ENCODE results near the gene SYCP2. TPM values are rescaled to one million over a fixed set of nuclear protein-coding genes. Genes with fewer than 3 reads are reported as not detected.

SYCP2 gene
- total RNA-seq, 4 donors from 2014 or later = 1.8 to 5.0 (median 4.4) TPM

DNA sequence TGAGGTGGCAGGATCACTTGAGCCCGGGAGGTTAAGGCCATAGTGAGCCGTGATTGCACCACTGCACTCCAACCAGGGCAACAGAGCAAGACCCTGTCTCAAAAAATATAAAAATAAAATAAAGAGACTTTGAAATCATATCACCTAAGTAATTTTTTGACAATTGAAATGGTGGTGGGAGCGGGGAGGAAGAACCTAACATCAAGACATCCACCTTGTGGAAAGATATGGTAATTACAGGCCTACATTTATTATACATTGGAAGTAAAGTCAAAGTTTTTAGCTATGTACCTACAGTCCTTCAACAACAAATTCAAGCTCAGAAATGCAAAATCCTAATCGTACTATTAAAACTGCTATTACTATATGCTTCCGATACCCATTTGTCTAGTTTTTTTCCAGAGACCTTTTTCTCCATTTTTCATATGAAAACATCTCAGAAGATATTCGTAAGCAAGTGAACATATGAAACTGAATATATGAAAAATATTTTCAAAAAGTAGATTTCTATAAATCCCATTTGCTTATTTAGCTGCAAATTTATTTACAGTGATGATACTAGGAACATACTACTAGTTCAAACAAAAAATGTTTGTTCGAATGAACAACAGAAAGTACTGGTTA, 83.3 kb downstream of the SYCP2 start:
- Histone ChIP-seq H3K4me1 (no peaks in the 10 kb centered on the region), H3K4me3 (no peak overlapping the region), H3K27me3 (no peaks in the 10 kb centered on the region), H3K9me3 (no peaks in the 10 kb centered on the region), H3K27ac (no peak overlapping the region), H3K36me3 (no peaks in the 10 kb centered on the region)
- no peak for DNase-seq (ENCODE audit: low spot score in 2 of 2)
- 71% methylated on average over 7 of the region's 7 CpGs for WGBS
- no peak for TF ChIP-seq EP300 (IDR thresholded peaks at IDR 0.05)
- TF ChIP-seq, protein P1, sequence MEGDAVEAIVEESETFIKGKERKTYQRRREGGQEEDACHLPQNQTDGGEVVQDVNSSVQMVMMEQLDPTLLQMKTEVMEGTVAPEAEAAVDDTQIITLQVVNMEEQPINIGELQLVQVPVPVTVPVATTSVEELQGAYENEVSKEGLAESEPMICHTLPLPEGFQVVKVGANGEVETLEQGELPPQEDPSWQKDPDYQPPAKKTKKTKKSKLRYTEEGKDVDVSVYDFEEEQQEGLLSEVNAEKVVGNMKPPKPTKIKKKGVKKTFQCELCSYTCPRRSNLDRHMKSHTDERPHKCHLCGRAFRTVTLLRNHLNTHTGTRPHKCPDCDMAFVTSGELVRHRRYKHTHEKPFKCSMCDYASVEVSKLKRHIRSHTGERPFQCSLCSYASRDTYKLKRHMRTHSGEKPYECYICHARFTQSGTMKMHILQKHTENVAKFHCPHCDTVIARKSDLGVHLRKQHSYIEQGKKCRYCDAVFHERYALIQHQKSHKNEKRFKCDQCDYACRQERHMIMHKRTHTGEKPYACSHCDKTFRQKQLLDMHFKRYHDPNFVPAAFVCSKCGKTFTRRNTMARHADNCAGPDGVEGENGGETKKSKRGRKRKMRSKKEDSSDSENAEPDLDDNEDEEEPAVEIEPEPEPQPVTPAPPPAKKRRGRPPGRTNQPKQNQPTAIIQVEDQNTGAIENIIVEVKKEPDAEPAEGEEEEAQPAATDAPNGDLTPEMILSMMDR (IDR thresholded peaks at IDR 0.05) = peak; percentile 59 to 63

DNA sequence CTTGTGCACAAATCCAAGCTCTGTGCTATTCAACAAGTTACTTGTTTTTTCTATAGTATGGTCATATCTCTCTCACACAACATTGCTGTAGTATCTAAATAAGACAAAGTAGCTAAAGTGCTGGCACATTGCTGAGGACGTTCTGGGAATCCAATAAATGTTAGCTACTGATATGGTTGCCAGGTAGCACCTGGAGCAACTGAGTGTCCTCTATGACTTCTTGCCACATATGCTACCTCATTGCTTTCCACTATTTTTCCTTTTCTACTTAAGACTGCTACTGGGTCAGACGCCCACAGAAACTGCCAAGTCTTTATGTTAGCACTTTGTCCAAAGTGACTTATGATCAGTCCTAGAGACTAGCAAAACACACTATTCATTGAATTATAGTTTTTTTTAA, 85.3 kb downstream of the SYCP2 start:
- 69% methylated on average over 2 of the region's 2 CpGs for WGBS
- Histone ChIP-seq H3K36me3 (no peaks in the 10 kb centered on the region), H3K9me3 (no peaks in the 10 kb centered on the region), H3K4me3 (no peak overlapping the region), H3K27ac (no peak overlapping the region), H3K4me1 (no peaks in the 10 kb centered on the region), H3K27me3 (no peaks in the 10 kb centered on the region)
- no peak for TF ChIP-seq EP300 (IDR thresholded peaks at IDR 0.05)
- no peak for TF ChIP-seq POLR2AphosphoS5 (IDR thresholded peaks at IDR 0.05)
- TF ChIP-seq, protein P1 (IDR thresholded peaks at IDR 0.05) = no peak
- TF ChIP-seq POLR2A (IDR thresholded peaks at IDR 0.05) = no peak
- DNase-seq (ENCODE audit: low spot score in 2 of 2) = no peak

DNA sequence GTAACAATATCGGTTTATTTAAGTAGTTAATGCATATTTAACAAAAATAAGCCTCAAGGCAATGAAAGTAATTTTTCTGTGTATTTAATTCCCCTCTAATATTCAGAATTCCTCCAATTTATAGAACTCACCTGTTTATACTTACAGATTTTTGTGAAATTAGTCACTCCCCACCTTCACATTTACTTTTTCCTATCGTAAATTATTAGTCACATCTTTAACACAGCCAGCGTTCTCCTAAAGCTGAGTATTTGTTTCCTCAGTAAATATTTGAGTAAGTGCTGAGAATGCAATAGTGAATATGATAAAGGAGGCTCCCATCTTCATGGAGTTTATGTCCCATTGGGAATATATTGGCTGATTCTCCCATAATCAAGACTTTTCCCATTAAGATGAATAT, 88.0 kb downstream of the SYCP2 start:
- WGBS = 82% methylated on average over 3 of the region's 3 CpGs

DNA sequence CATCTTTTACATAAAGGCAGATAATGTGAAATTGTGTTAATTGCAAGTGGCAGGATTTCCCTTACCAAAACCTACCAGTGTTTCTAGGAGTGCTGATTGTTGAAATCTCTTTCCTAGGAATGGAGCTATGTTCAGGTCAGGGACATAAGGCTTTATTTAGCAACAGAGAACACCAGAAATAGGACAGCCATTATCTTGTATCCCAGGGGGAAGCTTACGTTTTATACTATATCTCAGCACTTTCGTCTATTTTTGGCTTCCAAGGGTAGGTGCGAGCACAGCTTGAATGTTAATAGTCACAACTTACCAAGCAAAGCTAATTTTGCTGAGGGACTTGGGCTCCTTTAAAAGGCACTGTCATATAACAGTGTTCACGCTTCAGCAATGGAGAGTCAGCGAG, 94.0 kb downstream of the SYCP2 start:
- Histone ChIP-seq H3K36me3 (no peaks in the 10 kb centered on the region), H3K4me1 (peaks cover 24% of the 10 kb centered on the region), H3K27ac (no peak overlapping the region), H3K27me3 (no peaks in the 10 kb centered on the region), H3K4me3 (no peak overlapping the region), H3K9me3 (no peaks in the 10 kb centered on the region)
- TF ChIP-seq POLR2AphosphoS5 (IDR thresholded peaks at IDR 0.05) (no peak), EP300 (IDR thresholded peaks at IDR 0.05) (no peak), POLR2A (IDR thresholded peaks at IDR 0.05) (no peak)
- TF ChIP-seq, protein P1 (IDR thresholded peaks at IDR 0.05) = no peak
- DNase-seq (ENCODE audit: low spot score in 2 of 2) = no peak
- 90% methylated on average over 5 of the region's 5 CpGs for WGBS

More for the DNA sequence above, 88.0 kb downstream of the SYCP2 start:
- no peak overlapping the region for H3K4me3 ChIP-seq
- no peaks in the 10 kb centered on the region for H3K27me3 ChIP-seq
- H3K9me3 ChIP-seq = no peaks in the 10 kb centered on the region
- no peak overlapping the region for H3K27ac ChIP-seq
- no peak for DNase-seq (ENCODE audit: low spot score in 2 of 2)
- H3K36me3 ChIP-seq = no peaks in the 10 kb centered on the region
- TF ChIP-seq EP300 (IDR thresholded peaks at IDR 0.05) = no peak
- no peak for TF ChIP-seq POLR2AphosphoS5 (IDR thresholded peaks at IDR 0.05)
- TF ChIP-seq, protein P1 (IDR thresholded peaks at IDR 0.05) = no peak
- no peak for TF ChIP-seq POLR2A (IDR thresholded peaks at IDR 0.05)
- H3K4me1 ChIP-seq = no peaks in the 10 kb centered on the region

DNA sequence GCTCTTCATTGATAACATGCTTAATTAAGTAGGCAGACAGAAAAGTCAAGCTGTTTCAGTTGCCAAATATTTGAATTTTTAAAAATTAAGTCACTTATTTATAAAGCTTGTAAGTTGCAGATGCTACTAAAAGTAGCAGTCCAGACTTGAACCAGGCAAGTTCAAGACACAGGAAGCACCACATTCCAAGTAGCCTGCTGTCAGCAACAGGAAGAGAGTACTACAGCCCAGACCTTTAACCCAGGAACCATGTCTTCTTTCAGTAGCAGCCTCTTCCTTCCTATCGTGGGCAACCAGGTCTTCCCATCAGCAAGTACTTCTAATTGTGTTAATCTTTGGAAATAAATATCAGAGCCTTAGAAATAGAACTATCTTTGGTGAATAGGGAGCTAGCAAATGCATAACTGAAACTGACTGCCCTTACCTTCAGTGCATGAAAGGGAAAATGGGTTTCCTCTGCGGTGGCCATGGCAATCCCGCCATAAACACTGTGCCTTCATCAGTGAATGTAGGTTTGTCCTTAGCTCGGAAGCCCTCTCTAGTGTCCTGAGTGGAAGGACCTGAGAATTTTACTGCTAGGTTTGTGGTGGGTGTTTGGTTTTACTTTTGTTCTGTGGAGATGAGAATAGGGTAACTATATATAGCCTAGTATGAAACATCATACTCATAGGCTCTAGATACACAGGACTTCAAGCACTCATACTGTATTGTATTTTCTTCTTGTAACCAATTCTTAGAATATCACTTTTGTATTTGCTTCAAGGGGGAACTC, 95.6 kb downstream of the SYCP2 start:
- Histone ChIP-seq H3K4me1 (peaks cover 24% of the 10 kb centered on the region), H3K4me3 (no peak overlapping the region), H3K36me3 (no peaks in the 10 kb centered on the region), H3K27ac (no peak overlapping the region), H3K9me3 (no peaks in the 10 kb centered on the region), H3K27me3 (no peaks in the 10 kb centered on the region)
- no peak for DNase-seq (ENCODE audit: low spot score in 2 of 2)
- 77% methylated on average over 4 of the region's 4 CpGs for WGBS
- TF ChIP-seq, protein P1 (IDR thresholded peaks at IDR 0.05) = no peak
- TF ChIP-seq EP300 (IDR thresholded peaks at IDR 0.05) = no peak
- no peak for TF ChIP-seq POLR2AphosphoS5 (IDR thresholded peaks at IDR 0.05)
- no peak for TF ChIP-seq POLR2A (IDR thresholded peaks at IDR 0.05)
